Heart right ventricle (tissue), 16 donors: Measurements from ENCODE around the gene WASL. TPM values are rescaled to one million over a fixed set of nuclear protein-coding genes. Genes with fewer than 3 reads are reported as not detected.
A peak's percentile ranks its signal among the peaks of the same experiment; 100 is the strongest.

Experiments
- ATAC-seq, 8 donors: fragments of 200-7000 bp; cut with Tn5 transposase; one replicate each; pipeline ENCODE4 v1.9.1; 2020; ENCODE audit warnings: mild to moderate bottlenecking in 8 of 8, moderate library complexity in 8 of 8, moderate number of reproducible peaks in 1 of 8
- DNase-seq, 2 donors: peaks; one replicate each; pipeline ENCODE4 v3.0.0-alpha.2; 2020
- H3K27ac ChIP-seq, 10 donors: fragments of 200-600 bp; sonication (generic) in 2 of 10; one replicate each; pipeline versions ENCODE4 v1.5.0 to v1.8.0; 2020 to 2022; ENCODE audit warnings: mild to moderate bottlenecking in 3 of 10
- H3K27me3 ChIP-seq, 7 donors: fragments of 200-600 bp; one replicate each; pipeline ENCODE4 v1.8.0; 2021 to 2022; ENCODE audit warnings: mild to moderate bottlenecking in 2 of 7
- H3K36me3 ChIP-seq, 9 donors: fragments of 200-600 bp; sonication (generic) in 1 of 9; one replicate each; pipeline versions ENCODE4 v1.5.0 to v1.8.0; 2020 to 2022; ENCODE audit warnings: mild to moderate bottlenecking in 2 of 9
- H3K4me1 ChIP-seq, 9 donors: fragments of 200-600 bp; sonication (generic) in 1 of 9; one replicate each; pipeline versions ENCODE4 v1.5.0 to v1.8.0; 2020 to 2022; ENCODE audit warnings: mild to moderate bottlenecking in 4 of 9
- H3K4me3 ChIP-seq, 10 donors: fragments of 200-600 bp; sonication (generic) in 2 of 10; one replicate each; pipeline versions ENCODE4 v1.5.0 to v1.8.0; 2020 to 2022; ENCODE audit warnings: mild to moderate bottlenecking in 7 of 10, moderate library complexity in 2 of 10
- H3K9me3 ChIP-seq, 11 donors: fragments of 200-600 bp in 10 of 11; sonication (generic) in 2 of 11; one replicate each; pipeline versions ENCODE4 v1.5.0 to v1.8.0; 2013 to 2022; ENCODE audit warnings: mild to moderate bottlenecking in 2 of 11, control low read depth in 1 of 11, moderate library complexity in 1 of 11
- whole genome bisulfite sequencing, 2 donors: extraction: QIAGEN DNeasy Blood & Tissue Kit; methylation state at CpG; one replicate each; pipeline ENCODE4 v1.1.7; 2013; ENCODE audit warnings: inconsistent platforms in 1 of 2; 5-methylcytosine and 5-hydroxymethylcytosine counted together
- intact Hi-C, 10 donors: fragments of 100-400 bp; cut with DNase I; formaldehyde crosslinking; loops; one replicate each; pipeline versions ENCODE4 v1.11.1 to v1.14.2; 2022
- polyA plus RNA-seq, 2 donors: library from polyadenylated mRNA; stranded (reverse); fragments of 200-250 nt; gene quantifications; one replicate each; pipeline ENCODE4 v1.2.3, GENCODE V29; 2013
- total RNA-seq, 10 donors: library from RNA; stranded (reverse); fragmentation: NEBNext Ultra II Directional in 3 of 10; extraction: Animal tissue kit (Norgen Biotek cat#: 25700) in 3 of 10; gene quantifications; one replicate each; pipeline versions ENCODE4 v1.2.1 to v1.2.4, GENCODE V29; 2021 to 2023
- TF ChIP-seq, protein P1 (sequence below), 9 donors: fragments of 200-600 bp; sonication (generic) in 2 of 9; IDR thresholded peaks; one replicate each; pipeline versions ENCODE4 v1.5.0 to v1.8.0; 2021 to 2022; ENCODE audit warnings: antibody characterized with exemption in 9 of 9, mild to moderate bottlenecking in 5 of 9, moderate library complexity in 1 of 9
- donor health status: Arrhythmogenic right ventricular cardiomyopathy.
- donor health status: ischemic (EF 13 %, LVEDD 7.1; RV severe dilation, severe dysfunction).
- donor health status: healthy with polysubstance abuse.
- donor health status: DM: no; HTN: yes; CAD: no.
- donor health status: DM: no; HTN: no; CAD: no.
- donor health status: ischemic (EF 25% LVEDD 6.9; RV normal size, moderate dysfunction).
- donor health status: ischemic (EF 25% LVEDD 5.7; RV mildly dilated, moderate dysfunction).
- donor health status: healthy.
- donor health status: DM: yes; HTN: yes; CAD: no.
- donor health status: Ischemic cardiomyopathy.
- donor health status: ischemic (EF 35%, LVEDD 5.7; RV mildly dilated, moderate dysfunction).
- donor health status: nonischemic (EF 11% LVEDD 7.7; RV severe dilation, severe dysfunction).
- donor health status: DM: yes; HTN: yes; CAD: no.
- donor health status: PGD.
- donor health status: ischemic (EF 29% LVEDD 5.4; RV normal size, mild dysfunction).
- donor health status: nonischemic (EF 23%, LVEDD 6.1; RV moderate dilation, normal function).

The WASL gene
- total and polyA plus RNA-seq, 12 donors, result 10.7 to 30.0 (median 24.8) TPM

DNA sequence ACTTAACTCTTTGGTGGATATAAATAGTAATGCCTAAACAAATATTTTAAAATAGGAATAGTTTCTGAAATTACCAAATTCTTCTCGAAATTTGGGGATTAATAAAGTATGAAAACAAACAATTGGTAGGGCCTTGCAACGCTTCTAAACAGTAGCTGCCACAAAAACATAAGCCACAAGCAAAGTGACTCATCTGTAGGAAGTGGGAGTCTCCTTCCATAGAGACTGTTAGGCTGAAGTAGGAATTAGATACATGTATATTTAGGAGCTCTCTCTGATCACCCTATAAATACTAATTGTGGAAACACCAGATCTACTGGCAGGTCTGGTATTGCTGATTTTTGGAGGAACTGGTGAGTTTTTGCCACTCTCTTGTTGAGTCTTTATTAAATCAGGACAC is 98.8 kb downstream of the WASL start:
- Histone ChIP-seq H3K27ac (peak overlapping the region in 5 of 10 donors; percentile 13 to 69 (median 65)), H3K36me3 (no peaks in the 10 kb centered on the region), H3K4me1 (peaks cover 0 to 69% (median 30%) of the 10 kb centered on the region in 9 donors), H3K27me3 (no peaks in the 10 kb centered on the region), H3K9me3 (no peaks in the 10 kb centered on the region), H3K4me3 (no peak overlapping the region)
- 70 to 72% methylated on average over 2 of the region's 2 CpGs for WGBS, 2 donors
- TF ChIP-seq, protein P1, sequence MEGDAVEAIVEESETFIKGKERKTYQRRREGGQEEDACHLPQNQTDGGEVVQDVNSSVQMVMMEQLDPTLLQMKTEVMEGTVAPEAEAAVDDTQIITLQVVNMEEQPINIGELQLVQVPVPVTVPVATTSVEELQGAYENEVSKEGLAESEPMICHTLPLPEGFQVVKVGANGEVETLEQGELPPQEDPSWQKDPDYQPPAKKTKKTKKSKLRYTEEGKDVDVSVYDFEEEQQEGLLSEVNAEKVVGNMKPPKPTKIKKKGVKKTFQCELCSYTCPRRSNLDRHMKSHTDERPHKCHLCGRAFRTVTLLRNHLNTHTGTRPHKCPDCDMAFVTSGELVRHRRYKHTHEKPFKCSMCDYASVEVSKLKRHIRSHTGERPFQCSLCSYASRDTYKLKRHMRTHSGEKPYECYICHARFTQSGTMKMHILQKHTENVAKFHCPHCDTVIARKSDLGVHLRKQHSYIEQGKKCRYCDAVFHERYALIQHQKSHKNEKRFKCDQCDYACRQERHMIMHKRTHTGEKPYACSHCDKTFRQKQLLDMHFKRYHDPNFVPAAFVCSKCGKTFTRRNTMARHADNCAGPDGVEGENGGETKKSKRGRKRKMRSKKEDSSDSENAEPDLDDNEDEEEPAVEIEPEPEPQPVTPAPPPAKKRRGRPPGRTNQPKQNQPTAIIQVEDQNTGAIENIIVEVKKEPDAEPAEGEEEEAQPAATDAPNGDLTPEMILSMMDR (IDR thresholded peaks at IDR 0.05), result no peak
- ATAC-seq (no peak), DNase-seq (no peak)
- intact Hi-C loops, result loop anchor here in 1 of 10 donors (10.0 kb wide), 1 partner anchor 855 kb away; no protein-coding TSS in a partner anchor

DNA sequence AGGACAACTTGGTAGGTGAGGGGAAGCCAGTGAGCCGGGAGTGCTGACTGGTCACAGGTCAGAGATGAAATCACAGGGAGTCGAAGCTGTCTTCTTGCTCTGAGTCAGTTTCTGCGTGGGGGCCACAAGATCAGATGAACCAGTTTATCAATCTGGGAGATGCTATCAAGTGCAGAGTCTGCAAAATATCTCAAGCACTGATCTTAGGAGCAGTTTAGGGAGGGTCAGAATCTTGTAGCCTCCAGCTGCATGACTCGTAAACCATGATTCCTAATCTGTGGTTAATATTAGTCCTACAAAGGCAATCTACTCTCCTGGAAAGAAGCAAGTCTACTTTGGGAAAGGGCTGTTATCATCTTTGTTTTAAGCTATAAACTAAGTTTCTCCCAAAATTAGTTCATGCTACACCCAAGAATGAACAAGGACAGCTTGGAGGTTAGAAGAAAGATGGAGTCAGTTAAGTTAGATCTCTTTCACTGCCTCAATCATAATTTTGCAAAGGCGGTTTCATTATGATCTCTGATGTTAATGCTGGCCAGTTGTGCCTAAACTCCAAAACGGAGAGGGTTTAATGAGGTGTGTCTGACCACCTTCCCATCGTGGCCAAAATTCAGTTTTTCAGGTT is 101.6 kb downstream of the WASL start:
- no peak overlapping the region for H3K4me3 ChIP-seq
- no peaks in the 10 kb centered on the region for H3K36me3 ChIP-seq
- intact Hi-C loops, result no loop called here
- no peak for ATAC-seq
- no peaks in the 10 kb centered on the region for H3K9me3 ChIP-seq
- H3K4me1 ChIP-seq, result peaks cover 0 to 74% (median 40%) of the 10 kb centered on the region in 9 donors
- TF ChIP-seq, protein P1 (IDR thresholded peaks at IDR 0.05), result no peak
- no peaks in the 10 kb centered on the region for H3K27me3 ChIP-seq
- 70 to 79% methylated on average over 7 of the region's 7 CpGs for WGBS, 2 donors
- H3K27ac ChIP-seq, result peak overlapping the region; percentile 42 to 90 (median 85)
- no peak for DNase-seq

DNA sequence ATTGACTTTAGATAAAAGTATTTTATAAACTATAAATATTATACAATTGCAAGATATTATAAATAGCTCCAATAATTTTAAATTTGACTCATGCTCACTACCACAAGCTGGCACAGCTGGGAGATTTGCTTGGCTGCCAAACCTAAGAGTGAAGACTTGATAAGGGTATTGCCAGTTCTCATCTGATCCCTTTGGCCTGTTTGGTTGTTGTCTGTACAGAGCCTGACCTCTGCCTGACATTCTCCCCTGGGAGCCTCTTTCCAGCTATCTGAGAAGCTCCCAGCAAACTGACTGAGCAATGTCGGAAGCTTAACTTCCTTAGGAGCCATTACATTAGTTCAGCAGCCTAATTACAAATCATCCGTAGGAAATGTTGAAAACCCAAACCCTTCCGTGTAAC is 103.3 kb downstream of the WASL start:
- Histone ChIP-seq H3K4me3 (peak overlapping the region in 6 of 10 donors; percentile 3 to 37 (median 33)), H3K27me3 (no peaks in the 10 kb centered on the region), H3K9me3 (no peaks in the 10 kb centered on the region), H3K36me3 (no peaks in the 10 kb centered on the region), H3K27ac (peak overlapping the region; percentile 42 to 90 (median 85)), H3K4me1 (peaks cover 0 to 68% (median 41%) of the 10 kb centered on the region in 9 donors)
- TF ChIP-seq, protein P1 (IDR thresholded peaks at IDR 0.05), result no peak
- WGBS, 2 donors, result 8 to 12% methylated on average over 3 of the region's 3 CpGs
- intact Hi-C loops, result no loop called here
- peak; percentile 29 to 77 for DNase-seq
- peak; percentile 79 to 95 (median 88) for ATAC-seq

DNA sequence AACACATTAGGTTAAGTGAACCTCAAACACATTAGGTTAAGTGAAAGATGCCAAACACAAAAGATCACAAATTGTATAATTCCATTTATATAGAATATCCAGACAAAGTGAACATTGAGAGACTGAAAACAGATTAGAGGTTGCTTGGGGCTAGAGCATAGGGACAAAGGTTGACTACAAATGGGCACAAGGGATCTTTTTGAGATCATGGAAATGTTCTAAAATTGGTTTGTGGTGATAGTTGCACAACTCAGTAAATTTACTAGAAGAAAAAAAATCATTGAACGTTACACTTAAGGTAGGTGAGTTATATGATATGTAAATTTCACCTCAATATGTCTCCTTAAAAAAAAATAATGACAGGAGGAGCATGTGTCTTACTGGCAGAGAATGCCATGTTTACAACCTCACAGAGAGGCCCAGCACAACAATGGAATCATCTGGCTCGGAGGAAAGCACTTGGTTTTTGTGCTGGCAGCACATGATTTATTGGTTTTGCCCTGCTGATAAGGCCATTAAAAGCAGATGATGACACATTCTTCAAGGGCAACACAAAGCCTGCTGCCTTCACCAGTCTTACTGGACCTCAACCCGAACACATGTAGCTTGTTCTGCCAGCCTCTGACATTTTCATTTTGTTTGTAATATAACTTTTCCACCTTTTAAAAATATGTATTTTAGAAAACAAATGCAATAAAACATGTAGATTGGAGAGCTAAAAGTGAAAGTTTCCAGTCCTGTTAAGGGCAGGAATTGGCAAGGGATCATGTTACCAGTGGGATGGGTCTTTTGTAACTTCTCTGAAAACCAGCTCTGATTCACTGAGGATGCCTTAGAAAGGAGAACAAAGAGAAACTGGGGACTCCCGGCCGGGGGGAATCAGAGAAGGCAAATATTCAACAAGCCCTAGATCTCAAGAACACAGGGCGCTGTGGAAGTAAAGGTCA is 105.0 kb downstream of the WASL start:
- peak in 1 of 2 donors; percentile 47 for DNase-seq
- 24 to 27% methylated on average over 6 of the region's 6 CpGs for WGBS, 2 donors
- Histone ChIP-seq H3K27ac (peak overlapping the region; percentile 31 to 90 (median 85)), H3K4me1 (peaks cover 0 to 62% (median 36%) of the 10 kb centered on the region in 9 donors), H3K27me3 (no peaks in the 10 kb centered on the region), H3K9me3 (no peaks in the 10 kb centered on the region), H3K36me3 (no peaks in the 10 kb centered on the region), H3K4me3 (peak overlapping the region in 8 of 10 donors; percentile 4 to 41 (median 33))
- peak; percentile 28 to 80 (median 71) for ATAC-seq
- intact Hi-C loops, result no loop called here
- TF ChIP-seq, protein P1 (IDR thresholded peaks at IDR 0.05), result no peak
